Umbilical cord (tissue), 2 donors: ENCODE measurements around the gene LALBA. TPM values are rescaled to one million over a fixed set of nuclear protein-coding genes. Genes with fewer than 3 reads are reported as not detected.
"Not testable (repeated sequence)": the region's sequence is repeated elsewhere in the genome, so short reads cannot be mapped to it uniquely, and the experiment has no call there.

Experiments
- DNase-seq: peaks from one replicate; pipeline ENCODE4 v3.0.0-alpha.2; 2015; ENCODE audit warnings: low spot score
- total RNA-seq: library from RNA; depleted of rRNA; stranded (reverse); fragments of >200 nt; gene quantifications from one replicate; pipeline ENCODE4 v1.2.3, GENCODE V29; 2014; ENCODE audit warnings: low replicate concordance; ENCODE audit not compliant: insufficient read depth

Gene LALBA
- total RNA-seq, 1 donor from 2014 or later = not detected

GRCh38 chr12:48532601-48533000, 37.2 kb downstream of the LALBA start:
- DNase-seq = no peak

- DNase-seq = no peak
Observed at GRCh38 chr12:48527891-48528670, 41.8 kb downstream of the LALBA start.

GRCh38 chr12:48525332-48525731, 44.5 kb downstream of the LALBA start, which contains the start of gene OR8S1:
TSS of gene OR8S1 (plus strand) at chr12:48525632. CDS start at chr12:48525632, 0 bp downstream.
- DNase-seq = no peak

- not testable (repeated sequence) for DNase-seq
Observed at GRCh38 chr12:48520381-48520780, 49.5 kb downstream of the LALBA start.

Other genes with a start within 250 kb of the LALBA start
- gene ZNF641, start 219.1 kb downstream of the LALBA start, total RNA-seq = 61.4 TPM
- not detected for gene ANP32D, start 97.5 kb downstream of the LALBA start, total RNA-seq
- gene C12orf54, start 87.5 kb downstream of the LALBA start, total RNA-seq = not detected
- gene OR8S1, start 44.4 kb downstream of the LALBA start, total RNA-seq = not detected
- 64.3 TPM for gene KANSL2, start 112.2 kb upstream of the LALBA start, total RNA-seq
- gene CCNT1, start 146.7 kb upstream of the LALBA start, total RNA-seq = 109 TPM
- gene ADCY6, start 219.0 kb upstream of the LALBA start, total RNA-seq = 20.0 TPM
- 7.5 TPM for gene CACNB3, start 248.4 kb upstream of the LALBA start, total RNA-seq